HEK293T (cell line): ENCODE results near the gene REXO1.

ENCODE experiments used
- BHLHE40 ChIP-seq: fragments of 450-650 bp; IDR thresholded peaks from 2 replicates; pipeline ENCODE4 v1.6.1; 2016; ENCODE audit warnings: mild to moderate bottlenecking, moderate library complexity, borderline replicate concordance
- ELF4 ChIP-seq: fragments of 450-650 bp; IDR thresholded peaks from 2 replicates; pipeline ENCODE4 v1.6.1; 2017; ENCODE audit warnings: antibody characterized with exemption
- FOXA1 ChIP-seq: fragments of 450-650 bp; IDR thresholded peaks from 2 replicates; pipeline ENCODE4 v1.6.1; 2016; ENCODE audit warnings: mild to moderate bottlenecking
- FOXM1 ChIP-seq: fragments of 450-650 bp; IDR thresholded peaks from 2 replicates; pipeline ENCODE4 v1.6.1; 2017; ENCODE audit warnings: mild to moderate bottlenecking, borderline replicate concordance
- HDGF ChIP-seq: fragments of 450-650 bp; IDR thresholded peaks from 2 replicates; pipeline ENCODE4 v1.6.1; 2017; ENCODE audit warnings: antibody characterized with exemption, borderline replicate concordance
- L3MBTL2 ChIP-seq: fragments of 450-650 bp; conservative IDR thresholded peaks from 2 replicates; pipeline ENCODE4 v1.6.1; 2016; ENCODE audit warnings: mild to moderate bottlenecking
- NFRKB ChIP-seq: fragments of 450-650 bp; IDR thresholded peaks from 2 replicates; pipeline ENCODE4 v1.6.1; 2016; ENCODE audit warnings: mild to moderate bottlenecking, moderate library complexity
- SUZ12 ChIP-seq: fragments of 450-650 bp; IDR thresholded peaks from 2 replicates; pipeline ENCODE4 v1.6.1; 2016; ENCODE audit warnings: mild to moderate bottlenecking
- ZNF384 ChIP-seq: fragments of 450-650 bp; IDR thresholded peaks from 2 replicates; pipeline ENCODE4 v1.6.1; 2016

GRCh38 chr19:1770866-1771576 lies 77.3 kb downstream of the REXO1 start:
- TF ChIP-seq FOXM1 (no peak), L3MBTL2 (no peak), ZNF384 (no peak), SUZ12 (no peak), HDGF (no peak), ELF4 (no peak), FOXA1 (no peak), BHLHE40 (no peak), NFRKB (no peak)
